Femur (tissue), 1 donor: ENCODE data around the gene CACNA1C.
A peak's percentile ranks its signal among the peaks of the same experiment; 100 is the strongest.
"Not testable (repeated sequence)": the region's sequence is repeated elsewhere in the genome, so short reads cannot be mapped to it uniquely, and the experiment has no call there.

Experiments
- DNase-seq: peaks from one replicate; pipeline ENCODE4 v3.0.0-alpha.2; 2017

Gene CACNA1C

DNA sequence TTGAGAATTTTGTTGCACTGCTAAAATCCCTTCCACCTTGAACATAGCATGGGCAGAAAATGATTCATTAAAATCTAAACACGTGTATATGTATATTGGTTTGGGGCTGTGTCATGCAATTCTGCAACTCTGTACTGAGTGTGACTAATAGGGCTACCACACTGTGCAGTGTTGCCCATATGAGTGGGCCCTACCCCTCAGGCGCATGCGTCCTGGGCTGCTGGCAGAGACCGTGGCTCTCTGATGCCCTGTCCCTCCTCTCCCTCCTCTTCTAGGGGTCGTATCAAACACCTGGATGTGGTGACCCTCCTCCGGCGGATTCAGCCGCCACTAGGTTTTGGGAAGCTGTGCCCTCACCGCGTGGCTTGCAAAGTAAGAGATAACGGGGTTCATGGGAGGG lies 613.6 kb downstream of the CACNA1C start:
- DNase-seq = peak; percentile 8

DNA sequence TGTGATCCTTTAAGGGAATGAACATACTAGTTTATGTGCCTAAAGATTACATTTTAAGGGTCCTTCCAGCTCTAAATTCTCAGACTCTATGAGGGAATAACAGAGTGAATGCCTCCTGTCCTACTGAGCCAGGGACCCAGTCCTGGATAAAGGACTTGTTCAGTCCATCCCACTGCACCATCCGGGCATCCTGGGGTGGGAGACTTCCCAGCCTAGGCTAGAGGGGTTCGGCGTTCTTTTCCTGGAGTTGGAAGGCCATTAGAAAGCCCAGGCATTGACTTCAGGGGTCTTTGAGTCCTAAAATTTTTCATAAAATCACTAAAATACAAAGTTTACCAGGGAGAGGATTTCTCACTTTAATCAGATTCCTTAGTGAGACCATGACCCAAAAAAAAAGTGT lies 614.1 kb downstream of the CACNA1C start:
- DNase-seq = peak; percentile 3

DNA sequence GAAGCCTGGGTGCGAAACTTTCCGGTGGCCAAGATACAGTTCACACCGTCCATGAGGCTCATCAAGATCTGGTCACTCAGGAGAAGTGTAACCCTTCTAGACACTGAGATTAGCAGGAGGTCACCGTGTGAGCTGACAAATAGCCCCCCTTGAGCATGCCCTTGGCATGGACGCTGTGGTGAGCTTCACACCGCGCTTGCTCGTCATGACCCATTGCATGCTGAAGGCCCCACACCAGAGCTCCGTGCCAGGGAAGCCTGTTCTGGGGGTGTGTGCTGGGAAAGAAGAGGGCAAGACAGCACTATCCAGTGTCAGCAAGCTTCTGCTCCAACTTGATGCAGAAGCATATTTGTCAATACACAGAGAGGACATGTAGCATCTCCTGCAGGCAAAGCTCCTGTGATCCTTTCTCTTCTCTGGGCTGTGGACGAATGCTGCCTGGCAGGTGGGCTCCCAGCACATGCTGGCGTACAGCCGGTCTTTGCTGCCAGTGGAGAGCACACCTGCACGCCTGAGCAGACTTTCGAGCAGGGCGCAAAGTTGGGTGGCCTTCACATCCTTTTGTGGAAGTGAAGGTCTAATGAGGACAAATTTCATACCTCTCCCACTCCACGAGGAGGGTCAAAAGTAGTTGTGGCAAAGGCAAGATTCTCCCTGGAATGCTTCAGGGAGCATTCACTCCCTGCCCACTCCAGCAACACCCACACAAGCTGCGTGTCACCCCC lies 615.1 kb downstream of the CACNA1C start:
- DNase-seq = peak; percentile 4

DNA sequence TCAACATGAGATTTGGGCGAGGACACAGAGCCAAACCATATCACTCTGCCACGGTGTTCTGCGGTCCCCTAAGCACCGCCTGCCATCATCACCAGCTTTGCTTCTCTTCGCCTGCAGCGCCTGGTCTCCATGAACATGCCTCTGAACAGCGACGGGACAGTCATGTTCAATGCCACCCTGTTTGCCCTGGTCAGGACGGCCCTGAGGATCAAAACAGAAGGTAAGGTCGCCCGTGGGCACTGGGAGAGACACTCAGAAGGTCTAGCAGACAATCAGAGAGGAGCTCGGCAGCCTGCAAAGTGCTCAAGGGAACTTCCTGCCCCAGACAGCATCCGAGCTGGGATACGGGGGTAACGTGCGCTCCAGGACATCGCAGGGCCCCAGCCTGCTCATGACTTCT lies 616.0 kb downstream of the CACNA1C start:
- DNase-seq = no peak

DNA sequence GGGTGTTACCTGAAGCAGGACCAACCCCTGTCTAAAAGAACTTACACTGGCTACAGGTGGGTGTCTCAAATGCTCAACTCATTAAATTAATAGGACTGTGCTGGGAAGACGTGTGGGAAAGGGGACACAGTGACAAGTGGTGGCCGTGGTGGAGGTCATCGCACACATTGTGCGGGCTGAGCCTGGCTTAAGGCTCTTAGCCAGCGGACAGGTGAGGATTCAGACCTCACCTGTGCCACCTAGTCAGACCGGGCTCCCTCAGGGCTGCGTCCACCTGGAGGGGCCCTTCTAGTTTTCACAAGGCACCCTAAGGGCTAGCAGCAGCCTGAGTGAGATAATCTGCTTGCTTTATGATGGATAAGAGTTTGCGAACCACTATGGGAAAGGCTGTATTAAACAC lies 616.8 kb downstream of the CACNA1C start:
- peak; percentile 5 for DNase-seq

DNA sequence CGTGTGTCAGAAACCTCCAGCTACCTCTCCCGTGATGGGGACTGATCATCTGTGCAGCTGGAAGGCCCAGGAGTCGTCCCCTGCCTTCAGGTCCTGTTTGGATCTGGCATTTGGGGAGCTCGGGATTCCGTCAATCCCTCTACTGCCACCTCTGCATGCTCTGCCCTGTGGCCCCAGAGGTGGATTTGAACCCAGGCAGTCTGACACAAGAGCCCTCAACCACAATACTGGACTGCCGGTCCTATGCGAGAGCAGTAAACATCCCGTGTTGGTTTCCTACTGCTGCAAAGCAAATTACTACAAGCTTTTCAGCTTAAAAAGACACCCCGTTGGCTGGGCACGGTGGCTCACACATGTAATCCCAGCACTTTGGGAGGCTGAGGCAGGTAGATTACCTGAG lies 620.1 kb downstream of the CACNA1C start:
- DNase-seq = no peak

DNA sequence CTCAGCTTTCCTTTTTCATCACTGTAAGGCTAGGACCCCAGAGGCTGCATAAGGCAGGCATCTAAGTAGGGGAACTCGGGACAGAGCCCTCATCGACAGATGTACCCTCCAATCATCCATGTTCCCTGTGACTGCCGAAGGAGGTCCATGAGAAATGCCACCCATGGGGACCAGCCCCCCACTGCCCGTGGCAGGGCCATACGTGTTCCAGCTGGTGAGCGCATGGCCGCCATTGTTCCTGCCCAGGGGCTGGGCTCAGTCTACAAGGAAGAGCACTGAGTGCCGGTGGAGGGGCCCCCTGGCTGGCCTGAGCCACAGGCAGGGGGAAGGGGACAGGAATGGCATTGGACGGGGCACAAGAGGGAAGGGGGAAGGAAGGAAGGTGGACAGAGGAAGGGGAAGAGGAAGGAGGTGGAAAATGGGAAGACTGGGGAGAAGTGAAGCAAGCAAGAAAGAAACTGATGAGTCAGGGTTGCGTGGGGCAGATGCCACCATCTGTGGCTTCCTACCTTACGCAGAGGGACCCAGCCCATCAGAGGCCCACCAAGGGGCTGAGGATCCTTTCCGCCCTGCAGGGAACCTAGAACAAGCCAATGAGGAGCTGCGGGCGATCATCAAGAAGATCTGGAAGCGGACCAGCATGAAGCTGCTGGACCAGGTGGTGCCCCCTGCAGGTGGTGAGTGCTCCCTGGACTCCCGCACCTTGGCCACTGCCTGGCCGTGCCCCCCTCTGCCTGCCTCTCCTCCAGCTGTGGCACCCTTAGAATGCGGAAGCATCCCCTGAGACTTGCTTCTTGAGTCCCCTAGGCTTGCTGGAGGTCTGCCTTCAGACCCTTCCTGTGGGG lies 621.4 kb downstream of the CACNA1C start:
- DNase-seq = no peak

DNA sequence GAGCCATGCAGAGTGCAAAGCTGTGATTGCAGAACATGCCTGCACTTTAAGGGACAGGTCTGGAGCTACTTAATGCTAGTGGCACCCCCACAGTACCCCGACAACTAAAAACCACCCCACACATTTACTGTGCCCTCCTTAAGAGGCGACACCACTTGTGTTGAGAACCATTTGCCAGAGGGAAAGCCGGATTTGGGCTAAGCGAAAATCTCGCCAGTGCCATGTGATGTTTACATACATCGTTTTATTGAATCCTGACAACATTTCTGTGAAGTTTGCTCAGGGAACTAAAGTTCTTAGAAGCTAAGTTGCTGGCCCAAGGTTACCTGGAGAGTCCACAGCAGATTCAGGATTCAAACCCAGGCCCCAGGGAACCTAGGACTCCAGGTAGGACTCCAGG lies 623.0 kb downstream of the CACNA1C start:
- DNase-seq = no peak

DNA sequence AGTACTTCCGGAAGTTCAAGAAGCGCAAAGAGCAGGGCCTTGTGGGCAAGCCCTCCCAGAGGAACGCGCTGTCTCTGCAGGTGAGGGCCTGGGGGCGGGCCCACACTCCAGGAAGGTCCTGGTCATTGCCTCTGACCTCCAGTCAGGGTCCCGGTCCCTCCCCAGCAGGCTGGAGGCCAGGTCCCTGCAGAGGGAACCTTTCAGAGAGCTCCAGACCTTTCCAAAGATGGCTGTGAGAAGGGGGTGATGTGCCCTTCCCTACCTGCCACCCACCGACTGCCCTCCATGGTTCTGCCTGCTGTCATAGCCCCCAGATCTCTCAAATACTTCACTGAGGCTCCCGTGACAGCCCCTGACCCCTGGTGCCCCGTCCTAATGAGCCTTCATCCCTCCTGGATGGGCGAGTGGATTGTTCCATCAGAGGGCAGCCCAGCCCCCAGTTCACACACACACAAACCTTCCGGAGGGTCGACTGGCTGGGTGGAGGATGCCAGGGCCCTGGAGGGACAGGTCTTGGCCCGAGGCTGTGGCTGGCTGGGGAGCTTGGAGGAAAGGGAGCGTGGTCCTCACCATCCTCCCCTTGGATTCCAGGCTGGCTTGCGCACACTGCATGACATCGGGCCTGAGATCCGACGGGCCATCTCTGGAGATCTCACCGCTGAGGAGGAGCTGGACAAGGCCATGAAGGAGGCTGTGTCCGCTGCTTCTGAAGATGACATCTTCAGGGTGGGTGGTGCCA lies 624.5 kb downstream of the CACNA1C start:
- no peak for DNase-seq

DNA sequence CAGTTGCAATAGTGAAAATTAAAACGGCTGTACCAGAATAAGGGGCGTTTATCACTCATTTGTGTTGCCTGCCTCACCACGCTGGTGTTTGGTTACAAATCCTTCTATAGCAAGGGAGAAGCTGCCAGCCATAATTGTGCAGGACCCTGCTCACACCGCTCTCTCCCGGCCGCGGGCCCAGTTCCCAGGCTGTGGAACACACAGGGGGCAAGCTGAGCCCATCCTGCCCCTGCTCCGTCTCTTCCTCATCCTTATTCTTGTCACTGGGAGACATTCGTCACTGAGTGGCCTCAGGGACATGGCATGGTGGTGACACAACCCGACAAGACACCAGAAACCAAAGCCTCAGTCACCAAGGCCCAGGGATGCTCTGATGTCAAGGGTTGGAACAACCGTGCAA lies 625.6 kb downstream of the CACNA1C start:
- DNase-seq = no peak

DNA sequence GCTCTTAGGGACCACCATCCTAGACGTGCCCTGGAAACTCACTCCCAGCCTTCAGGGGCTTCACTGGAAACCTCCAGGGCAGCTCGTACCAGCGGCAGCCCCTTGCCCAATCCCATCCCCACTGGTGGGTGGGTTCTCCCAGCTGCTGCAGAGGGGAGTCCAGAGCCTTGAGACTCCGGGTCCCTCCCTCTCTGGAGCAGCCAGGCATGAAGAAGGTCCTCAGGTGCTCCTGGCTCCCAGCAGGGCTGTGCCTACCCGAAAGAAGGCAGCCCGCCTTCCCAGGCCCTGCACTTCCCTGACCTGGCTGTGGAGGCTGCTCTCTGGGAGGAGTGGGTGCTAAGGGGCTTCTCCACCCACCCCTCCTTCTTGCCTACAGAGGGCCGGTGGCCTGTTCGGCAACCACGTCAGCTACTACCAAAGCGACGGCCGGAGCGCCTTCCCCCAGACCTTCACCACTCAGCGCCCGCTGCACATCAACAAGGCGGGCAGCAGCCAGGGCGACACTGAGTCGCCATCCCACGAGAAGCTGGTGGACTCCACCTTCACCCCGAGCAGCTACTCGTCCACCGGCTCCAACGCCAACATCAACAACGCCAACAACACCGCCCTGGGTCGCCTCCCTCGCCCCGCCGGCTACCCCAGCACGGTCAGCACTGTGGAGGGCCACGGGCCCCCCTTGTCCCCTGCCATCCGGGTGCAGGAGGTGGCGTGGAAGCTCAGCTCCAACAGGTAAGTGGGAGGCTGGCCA lies 626.5 kb downstream of the CACNA1C start:
- DNase-seq = no peak

DNA sequence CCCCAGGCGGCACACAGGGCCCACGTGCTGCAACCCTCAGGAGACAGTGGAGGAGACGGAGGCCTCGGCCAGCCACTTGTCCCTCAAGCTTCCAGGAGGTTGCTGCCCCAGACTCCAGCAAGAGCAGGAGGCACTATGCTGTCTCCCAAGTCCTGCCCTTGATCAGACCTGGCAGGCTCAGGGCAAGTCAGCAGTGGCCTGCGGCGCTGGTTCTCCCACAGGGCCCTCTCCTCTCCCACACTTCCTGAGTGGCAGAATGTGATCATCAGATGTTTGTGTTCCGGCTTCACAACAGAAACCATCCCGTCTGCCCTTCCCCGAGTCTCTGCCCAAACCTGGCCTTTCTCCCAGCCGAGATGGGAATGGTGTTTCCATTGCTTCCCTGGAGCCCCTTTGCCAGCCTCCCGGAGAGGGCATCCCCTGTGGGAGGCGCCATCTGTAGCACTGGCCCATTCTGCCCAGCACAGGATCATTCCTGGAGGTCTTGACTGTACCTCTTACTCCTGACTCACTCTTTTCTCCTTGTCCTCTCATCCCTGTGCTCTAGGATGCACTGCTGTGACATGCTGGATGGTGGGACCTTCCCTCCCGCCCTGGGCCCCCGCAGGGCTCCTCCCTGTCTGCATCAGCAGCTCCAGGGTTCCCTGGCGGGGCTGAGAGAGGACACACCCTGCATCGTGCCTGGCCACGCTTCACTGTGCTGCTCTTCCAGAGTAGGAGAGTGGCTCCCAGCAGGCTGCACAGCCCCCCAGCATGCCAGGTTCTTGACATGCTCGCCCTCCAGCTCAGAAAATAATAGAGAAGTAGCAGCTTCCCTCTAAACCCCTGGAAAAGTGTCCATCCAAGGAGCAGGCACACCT lies 627.3 kb downstream of the CACNA1C start:
- no peak for DNase-seq

DNA sequence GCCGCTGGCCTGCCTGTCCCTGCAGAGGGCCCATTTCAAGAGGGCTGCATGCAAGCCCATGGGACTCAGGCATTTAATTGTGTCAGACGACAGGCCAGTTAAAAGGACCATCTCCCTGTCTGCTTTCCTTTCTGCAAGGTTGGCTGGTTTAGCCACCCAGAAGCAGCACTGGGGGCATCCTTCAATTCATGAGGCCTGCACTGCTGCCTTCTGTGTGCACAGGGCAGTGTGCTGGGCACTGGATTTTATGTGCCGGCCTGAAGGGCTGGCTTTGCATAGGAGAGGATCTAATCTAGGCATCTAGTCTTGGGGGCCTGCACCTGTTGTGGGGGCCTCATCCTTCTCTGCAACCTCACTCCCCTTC lies 627.9 kb downstream of the CACNA1C start:
- DNase-seq = no peak

DNA sequence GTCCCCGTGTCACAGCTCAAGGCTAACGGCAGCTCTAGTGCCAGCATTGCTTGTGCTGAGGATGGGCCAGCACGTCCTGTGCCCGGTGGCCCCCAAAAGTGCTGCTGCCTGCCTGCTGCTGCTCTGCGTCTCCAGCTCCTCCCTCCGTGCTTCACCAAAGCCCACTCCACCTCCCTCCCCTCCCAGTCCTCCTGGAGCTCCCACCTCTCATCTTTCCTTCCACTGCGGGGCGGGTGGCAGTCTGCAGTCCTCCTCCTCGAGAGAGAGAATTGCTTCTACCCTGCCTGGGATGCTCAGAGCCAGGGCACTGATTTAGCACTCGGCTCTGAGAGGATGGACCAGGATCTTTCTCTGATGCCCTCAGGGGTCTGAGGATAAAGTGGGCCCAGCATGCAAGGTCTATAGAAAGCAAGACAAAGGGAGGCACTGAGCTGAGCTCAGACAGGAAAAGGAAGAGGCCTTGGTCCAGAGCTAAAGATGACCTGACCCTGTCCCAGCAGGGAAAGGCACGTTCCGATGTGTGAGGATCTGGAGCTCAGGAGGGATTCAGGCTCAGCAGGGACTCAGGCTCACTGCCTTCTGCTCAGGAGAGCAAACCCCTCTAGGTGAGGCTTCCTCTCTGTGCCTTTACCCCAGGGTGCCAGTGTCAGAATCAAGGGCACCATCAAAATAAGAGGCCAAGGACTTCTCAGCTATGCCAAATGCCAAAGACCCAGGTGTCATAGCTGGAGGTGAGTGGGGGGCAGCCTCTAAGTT lies 628.8 kb downstream of the CACNA1C start:
- DNase-seq = no peak

DNA sequence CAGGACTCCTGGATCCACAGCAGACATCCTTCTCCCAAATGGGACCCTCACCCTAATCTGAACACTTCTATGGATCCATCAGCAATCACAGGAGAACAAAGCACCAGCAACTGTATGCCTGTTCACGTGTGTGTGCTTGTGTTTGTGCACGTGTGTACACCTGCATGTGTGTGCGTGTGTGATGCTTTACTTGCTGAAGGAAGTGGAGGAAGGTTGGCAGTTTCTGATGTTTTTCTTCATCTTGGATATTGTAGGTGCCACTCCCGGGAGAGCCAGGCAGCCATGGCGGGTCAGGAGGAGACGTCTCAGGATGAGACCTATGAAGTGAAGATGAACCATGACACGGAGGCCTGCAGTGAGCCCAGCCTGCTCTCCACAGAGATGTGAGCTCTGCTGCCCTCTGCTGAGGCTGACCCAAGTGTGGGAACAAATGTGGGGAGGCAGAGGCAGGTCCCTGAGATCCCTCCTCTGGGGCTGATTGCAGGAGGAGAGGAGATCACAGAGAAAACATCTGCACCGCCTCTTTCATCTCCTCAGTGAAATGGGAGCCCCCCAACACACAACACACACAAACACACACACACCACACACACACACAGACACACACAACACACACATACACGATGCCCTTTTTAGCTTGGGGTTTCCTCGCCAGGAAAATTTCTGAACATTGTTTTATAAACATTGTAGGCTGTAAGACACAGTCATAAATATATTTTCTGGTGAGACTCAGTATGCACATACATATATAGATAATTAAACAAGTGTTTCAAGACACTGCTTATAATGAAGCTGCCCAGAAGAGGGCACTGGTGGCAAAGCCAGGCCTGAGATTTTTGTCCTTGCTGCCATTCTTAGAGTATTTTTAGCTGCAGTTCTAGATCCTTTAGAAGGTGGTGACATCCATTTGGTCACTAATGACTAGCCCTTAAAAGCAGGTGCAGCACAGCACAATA lies 629.8 kb downstream of the CACNA1C start:
- DNase-seq = peak; percentile 48

DNA sequence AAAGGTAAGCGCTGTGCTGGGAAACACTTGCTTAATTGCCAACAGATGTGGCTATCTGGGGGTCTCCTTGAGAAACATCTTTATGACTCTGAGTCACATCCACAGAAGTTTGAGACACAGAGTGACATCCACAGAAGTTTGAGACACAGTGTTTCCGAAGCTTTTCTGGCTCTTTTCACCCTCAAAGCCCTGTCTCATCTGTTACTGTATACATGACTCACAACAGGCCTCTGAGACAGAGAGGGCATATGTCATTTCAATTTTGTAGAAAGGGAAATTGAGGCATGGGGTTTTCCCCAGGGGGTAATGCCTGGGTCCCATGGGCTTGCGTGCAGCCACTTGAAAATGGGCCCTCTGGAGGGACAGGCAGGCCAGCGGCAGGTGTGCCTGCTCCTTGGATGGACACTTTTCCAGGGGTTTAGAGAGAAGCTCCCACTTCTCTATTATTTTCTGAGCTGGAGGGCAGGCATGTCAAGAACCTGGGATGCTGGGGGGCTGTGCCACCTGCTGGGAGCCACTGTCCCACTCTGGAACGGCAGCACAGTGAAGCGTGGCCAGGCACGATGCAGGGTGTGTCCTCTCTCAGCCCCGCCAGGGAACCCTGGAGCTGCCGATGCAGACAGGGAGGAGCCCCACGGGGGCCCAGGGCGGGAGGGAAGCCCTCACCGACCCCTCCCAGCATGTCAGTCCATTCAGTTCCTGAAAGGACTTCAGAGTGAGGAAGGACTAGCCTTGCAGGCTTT lies 630.7 kb downstream of the CACNA1C start:
- DNase-seq = no peak

DNA sequence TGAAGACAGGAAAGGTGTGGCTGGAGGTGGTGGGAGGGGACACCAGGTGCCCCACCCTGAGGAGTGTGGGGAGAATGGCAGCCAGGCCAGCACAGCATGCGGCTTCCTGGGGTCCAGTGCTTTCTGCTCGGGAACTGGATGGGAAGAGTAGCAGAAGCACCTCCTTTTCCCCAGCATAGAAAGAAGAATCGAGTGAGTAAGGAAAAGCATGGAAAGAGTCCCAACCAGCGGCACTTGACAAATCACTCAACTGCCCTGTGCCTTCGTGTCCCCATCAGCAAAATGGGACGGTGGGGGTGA lies 631.2 kb downstream of the CACNA1C start:
- not testable (repeated sequence) for DNase-seq

DNA sequence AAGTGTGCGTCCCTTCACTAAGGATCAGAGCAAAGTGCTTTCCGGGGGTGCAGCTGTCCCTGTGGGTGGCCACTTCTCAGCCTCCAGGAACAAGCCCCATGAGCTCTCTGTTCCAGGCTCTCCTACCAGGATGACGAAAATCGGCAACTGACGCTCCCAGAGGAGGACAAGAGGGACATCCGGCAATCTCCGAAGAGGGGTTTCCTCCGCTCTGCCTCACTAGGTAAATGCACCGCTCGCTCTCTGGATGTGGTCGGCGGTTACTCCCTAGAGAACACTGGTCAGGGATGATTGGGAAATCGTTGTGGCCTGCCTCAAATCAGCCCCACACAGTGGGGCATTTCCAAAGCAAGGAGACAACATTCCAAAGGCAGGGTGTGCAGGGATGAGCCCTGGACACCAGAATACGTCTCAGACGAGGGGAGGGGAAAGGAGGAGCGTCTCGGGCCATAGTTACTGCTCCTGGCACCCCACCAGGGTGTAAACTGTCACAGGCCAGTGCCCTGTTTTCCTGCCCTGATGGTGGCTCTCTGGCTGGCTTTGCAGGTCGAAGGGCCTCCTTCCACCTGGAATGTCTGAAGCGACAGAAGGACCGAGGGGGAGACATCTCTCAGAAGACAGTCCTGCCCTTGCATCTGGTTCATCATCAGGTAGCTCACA lies 633.0 kb downstream of the CACNA1C start:
- not testable (repeated sequence) for DNase-seq

DNA sequence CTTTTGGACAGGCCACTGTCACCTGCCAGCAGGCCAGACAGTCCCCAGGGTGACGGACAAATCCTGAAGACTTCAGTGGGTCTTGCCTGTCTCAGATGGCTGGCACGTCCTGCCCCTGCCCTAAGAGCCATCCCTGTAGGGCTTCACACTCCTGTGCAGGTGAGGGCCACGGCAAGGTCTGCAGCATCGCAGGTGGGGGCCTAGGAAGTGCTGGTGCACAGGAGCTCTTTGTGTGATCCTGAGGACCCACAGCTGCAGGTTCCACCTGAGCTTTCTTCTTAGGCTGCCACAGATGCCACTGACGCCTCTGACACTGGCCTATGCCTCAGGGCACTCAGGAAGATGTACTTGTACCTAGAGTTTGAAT lies 633.5 kb downstream of the CACNA1C start:
- no peak for DNase-seq
